ENCODE measurements around the gene NUP155. TPM values are rescaled to one million over a fixed set of nuclear protein-coding genes. Genes with fewer than 3 reads are reported as not detected.
A peak's percentile ranks its signal among the peaks of the same experiment; 100 is the strongest.

NUP155 gene
- total and polyA plus RNA-seq, 7 donors = 2.9 to 12.3 (median 8.2) TPM

DNA sequence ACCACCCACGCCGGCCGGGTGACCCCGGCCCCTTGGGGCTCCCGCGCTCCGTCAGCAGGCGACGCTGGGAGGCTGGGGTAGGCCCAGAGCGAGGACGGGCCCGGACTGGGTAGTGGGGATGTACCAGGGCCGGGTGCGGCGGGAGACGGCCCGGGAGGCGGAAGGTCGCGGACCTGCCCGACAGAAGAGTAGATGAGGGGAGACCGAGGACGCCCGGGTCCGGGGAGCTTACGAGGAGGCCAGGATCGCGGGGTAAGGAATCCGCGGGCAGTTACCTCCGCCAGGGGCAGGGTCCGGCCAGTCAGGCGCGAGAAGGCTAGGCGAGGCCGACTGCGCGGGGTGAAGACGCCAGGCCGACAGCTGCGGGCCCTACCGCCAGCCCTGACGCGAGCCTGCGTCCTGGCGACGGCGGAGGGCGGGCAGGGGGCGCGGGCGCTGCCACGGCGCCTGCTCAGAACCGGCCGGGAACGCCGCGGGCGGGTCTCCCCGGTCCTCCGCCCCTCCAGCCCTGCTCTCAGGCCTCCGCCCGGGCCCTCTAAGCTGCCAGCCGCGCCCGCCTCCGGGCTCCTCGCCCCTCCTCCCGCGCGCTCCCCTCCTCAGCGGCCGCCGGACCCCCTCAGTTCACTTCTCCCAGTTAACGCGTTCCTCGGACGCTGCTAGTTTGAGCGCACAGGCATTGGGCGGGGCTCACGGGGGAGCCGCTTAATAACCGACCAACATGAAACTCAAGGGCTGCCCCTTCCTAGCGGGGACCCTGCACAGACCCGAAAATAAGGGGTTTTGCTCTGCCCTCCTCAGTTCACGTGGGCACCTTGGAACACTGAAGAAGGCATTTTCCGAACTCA is 121.7 kb downstream of the NUP155 start, which contains the start of gene CPLANE1:
CPLANE1 (minus strand) TSS at position 407 of the 845 bp plus-strand sequence. CDS start 1,678 bp downstream, outside the sequence.
- Histone ChIP-seq H3K27ac (peak within 1 kb of the TSS; percentile 93), H3K36me3 (ENCODE audit: insufficient read depth in 1 of 2, low read depth in 1 of 2) (peaks cover 0 to 9% of the 10 kb centered on the region in 2 donors), H3K4me1 (peaks cover 17% of the 10 kb centered on the region), H3K9me3 (peaks cover 4% of the 10 kb centered on the region), H3K4me3 (peak within 1 kb of the TSS; percentile 89), H3K27me3 (ENCODE audit: insufficient read depth in 3 of 3, low read length in 2 of 3) (no peaks in the 10 kb centered on the region)
- TF ChIP-seq, protein P1, sequence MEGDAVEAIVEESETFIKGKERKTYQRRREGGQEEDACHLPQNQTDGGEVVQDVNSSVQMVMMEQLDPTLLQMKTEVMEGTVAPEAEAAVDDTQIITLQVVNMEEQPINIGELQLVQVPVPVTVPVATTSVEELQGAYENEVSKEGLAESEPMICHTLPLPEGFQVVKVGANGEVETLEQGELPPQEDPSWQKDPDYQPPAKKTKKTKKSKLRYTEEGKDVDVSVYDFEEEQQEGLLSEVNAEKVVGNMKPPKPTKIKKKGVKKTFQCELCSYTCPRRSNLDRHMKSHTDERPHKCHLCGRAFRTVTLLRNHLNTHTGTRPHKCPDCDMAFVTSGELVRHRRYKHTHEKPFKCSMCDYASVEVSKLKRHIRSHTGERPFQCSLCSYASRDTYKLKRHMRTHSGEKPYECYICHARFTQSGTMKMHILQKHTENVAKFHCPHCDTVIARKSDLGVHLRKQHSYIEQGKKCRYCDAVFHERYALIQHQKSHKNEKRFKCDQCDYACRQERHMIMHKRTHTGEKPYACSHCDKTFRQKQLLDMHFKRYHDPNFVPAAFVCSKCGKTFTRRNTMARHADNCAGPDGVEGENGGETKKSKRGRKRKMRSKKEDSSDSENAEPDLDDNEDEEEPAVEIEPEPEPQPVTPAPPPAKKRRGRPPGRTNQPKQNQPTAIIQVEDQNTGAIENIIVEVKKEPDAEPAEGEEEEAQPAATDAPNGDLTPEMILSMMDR (IDR thresholded peaks at IDR 0.05) = peak; percentile 2
- DNase-seq (peak; percentile 82 to 88), ATAC-seq (peak; percentile 96 to 97 (median 96))
- 0 to 1% (median 1%) methylated on average over 59 to 88 of the region's 88 CpGs for whole genome bisulfite sequencing, 3 donors
- intact Hi-C loops (cut with DNase I) = loop anchor here in 1 of 2 donors (10.0 kb wide), 1 partner anchor 46 kb away; no protein-coding TSS in a partner anchor

- WGBS, 3 donors = 5 to 6% (median 5%) methylated on average over 19 of the region's 19 CpGs
- Histone ChIP-seq H3K36me3 (ENCODE audit: insufficient read depth in 1 of 2, low read depth in 1 of 2) (peaks cover 0 to 15% of the 10 kb centered on the region in 2 donors), H3K4me3 (peak overlapping the region; percentile 89), H3K27me3 (ENCODE audit: insufficient read depth in 3 of 3, low read length in 2 of 3) (no peaks in the 10 kb centered on the region), H3K27ac (peak overlapping the region; percentile 93), H3K9me3 (no peaks in the 10 kb centered on the region), H3K4me1 (peaks cover 17% of the 10 kb centered on the region)
- DNase-seq = no peak
- peak in 1 of 4 donors; percentile 30 for ATAC-seq
- TF ChIP-seq, protein P1 (IDR thresholded peaks at IDR 0.05) = no peak
- intact Hi-C loops (cut with DNase I) = loop anchor here in 1 of 2 donors (10.0 kb wide), 1 partner anchor 46 kb away; no protein-coding TSS in a partner anchor
Observed at GRCh38 chr5:37248421-37248969, 122.4 kb downstream of the NUP155 start.

- Histone ChIP-seq H3K4me3 (peak overlapping the region; percentile 89), H3K27me3 (ENCODE audit: insufficient read depth in 3 of 3, low read length in 2 of 3) (no peaks in the 10 kb centered on the region), H3K27ac (no peak overlapping the region), H3K36me3 (ENCODE audit: insufficient read depth in 1 of 2, low read depth in 1 of 2) (peaks cover 0 to 23% of the 10 kb centered on the region in 2 donors), H3K4me1 (peaks cover 17% of the 10 kb centered on the region), H3K9me3 (no peaks in the 10 kb centered on the region)
- WGBS, 3 donors = 88 to 90% (median 89%) methylated on average over 4 of the region's 4 CpGs
- intact Hi-C loops (cut with DNase I) = loop anchor here in 1 of 2 donors (10.0 kb wide), 1 partner anchor 47 kb away; no protein-coding TSS in a partner anchor
- DNase-seq (no peak), ATAC-seq (no peak)
- TF ChIP-seq, protein P1 (IDR thresholded peaks at IDR 0.05) = no peak
Observed at GRCh38 chr5:37247496-37247895, 123.4 kb downstream of the NUP155 start.

DNA sequence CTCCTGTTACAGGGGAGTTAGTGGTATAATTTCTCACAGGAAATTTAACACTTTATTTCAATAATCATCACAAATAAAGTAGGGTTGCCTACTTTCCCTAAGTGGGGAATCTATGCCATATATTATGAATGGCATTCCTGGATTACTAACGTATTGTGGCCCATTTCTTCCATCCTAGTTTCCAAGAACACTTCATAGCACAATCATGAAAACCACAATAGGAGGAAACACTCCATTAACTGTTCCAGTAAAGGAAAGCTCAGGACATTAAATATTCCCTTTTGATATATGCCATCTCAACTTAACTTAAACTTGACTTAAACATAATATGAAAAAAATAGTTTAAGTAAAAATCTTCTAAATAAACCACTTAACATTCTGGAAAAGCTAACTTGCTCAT is 123.9 kb downstream of the NUP155 start:
- TF ChIP-seq, protein P1 (IDR thresholded peaks at IDR 0.05) = no peak
- no peak for ATAC-seq
- intact Hi-C loops (cut with DNase I) = loop anchor here in 1 of 2 donors (10.0 kb wide), 1 partner anchor 48 kb away; no protein-coding TSS in a partner anchor
- Histone ChIP-seq H3K9me3 (no peaks in the 10 kb centered on the region), H3K27me3 (ENCODE audit: insufficient read depth in 3 of 3, low read length in 2 of 3) (no peaks in the 10 kb centered on the region), H3K36me3 (ENCODE audit: insufficient read depth in 1 of 2, low read depth in 1 of 2) (peaks cover 0 to 27% of the 10 kb centered on the region in 2 donors), H3K27ac (no peak overlapping the region), H3K4me1 (peaks cover 17% of the 10 kb centered on the region), H3K4me3 (peak overlapping the region; percentile 13)
- no peak for DNase-seq
- 52 to 58% (median 58%) methylated on average over 1 of the region's 1 CpG for WGBS, 3 donors

Other genes with a start within 250 kb of the NUP155 start
- 10 to 100 TPM in 1 of 4 donors, 1 to 10 TPM in 3; 6.0 to 12.1 (median 6.9) TPM for gene CPLANE1, start 121.7 kb downstream of the NUP155 start, total RNA-seq
- 1 to 10 TPM; 1.4 to 3.3 (median 1.5) TPM for gene CPLANE1, start 121.7 kb downstream of the NUP155 start, polyA plus RNA-seq
- gene WDR70, start 8.2 kb upstream of the NUP155 start, total RNA-seq = 10 to 100 TPM; 26.0 to 37.8 (median 31.9) TPM
- gene WDR70, start 8.2 kb upstream of the NUP155 start, polyA plus RNA-seq = 10 to 100 TPM; 16.3 to 20.1 (median 17.0) TPM

Data from psoas muscle (tissue), 8 donors.